Endothelial cell of umbilical vein (primary cell): ENCODE data around the gene TPH2. TPM values are rescaled to one million over a fixed set of nuclear protein-coding genes. Genes with fewer than 3 reads are reported as not detected.

ENCODE experiments used
- BruUV-seq: library from RNA; stranded (reverse); fragments of 400-500 nt; replicated peaks from 2 replicates; lab custom pipeline; 2021; lab: Mats Ljungman, UMichigan
- CTCF ChIA-PET: fragments of 300-600, 350-600 bp; sonication (Branson Sonifier 250); formaldehyde crosslinking; loops from one replicate; lab custom pipeline; 2021; ENCODE audit warnings: antibody characterized with exemption, inconsistent platforms; lab: Charles Lee
- POLR2A ChIA-PET: fragments of 300-600, 350-600 bp; sonication (Branson Sonifier 250); formaldehyde crosslinking; loops from one replicate; lab custom pipeline; 2021; ENCODE audit warnings: antibody characterized with exemption, inconsistent platforms; lab: Charles Lee
- DNase-seq: peaks from one replicate; pipeline ENCODE4 v3.0.0-alpha.2; 2011; ENCODE audit warnings: low read depth, low spot score
- FAIRE-seq: peaks from 2 replicates; lab custom pipeline; 2011; peaks lifted over from hg19 to GRCh38; lab: Jason Lieb, UNC
- H2AFZ ChIP-seq: 2 replicates; pipeline ENCODE4 v1.6.0; 2012; ENCODE audit warnings: low read depth, low read length, control low read depth, inconsistent platforms
- H3K27ac ChIP-seq: 2 replicates; pipeline ENCODE4 v1.5.1; 2011; ENCODE audit warnings: low read depth, mild to moderate bottlenecking, control low read depth, low read length, moderate library complexity; ENCODE audit not compliant: insufficient read depth
- H3K27me3 ChIP-seq, 2 experiments: 2 replicates each; pipeline versions ENCODE4 v1.6.0 to v1.6.1; 2011; ENCODE audit warnings: low read length in 2 of 2, mixed read lengths in 1 of 2; ENCODE audit not compliant: control insufficient read depth in 2 of 2, insufficient read depth in 2 of 2
- H3K36me3 ChIP-seq, 2 experiments: 2 replicates in 1 of 2; 3 replicates in 1 of 2; pipeline ENCODE4 v1.5.1; 2011; ENCODE audit warnings: low read length in 2 of 2, mild to moderate bottlenecking in 1 of 2, moderate library complexity in 1 of 2; ENCODE audit not compliant: control insufficient read depth in 2 of 2, insufficient read depth in 2 of 2; ENCODE audit errors: extremely low read depth in 1 of 2
- H3K4me1 ChIP-seq: 3 replicates; pipeline ENCODE4 v1.5.1; 2011; ENCODE audit warnings: mild to moderate bottlenecking, low read length; ENCODE audit not compliant: control insufficient read depth, insufficient read depth; ENCODE audit errors: extremely low read depth
- H3K4me2 ChIP-seq: 2 replicates; pipeline ENCODE4 v1.6.1; 2011; ENCODE audit warnings: low read length, control low read depth, mixed read lengths; ENCODE audit not compliant: insufficient read depth
- H3K4me3 ChIP-seq, 3 experiments: fragments of 200-600 bp in 1 of 3; sonication (generic), shearing (Covaris generic) in 1 of 3; replicated peaks in 1 of 3; 2 replicates each; pipeline ENCODE4 v1.5.1; 2011 to 2016; ENCODE audit warnings: control low read depth in 3 of 3, low read length in 3 of 3, mild to moderate bottlenecking in 2 of 3, inconsistent platforms in 1 of 3, low read depth in 1 of 3, moderate library complexity in 1 of 3; ENCODE audit not compliant: insufficient read depth in 1 of 3
- H3K79me2 ChIP-seq: 2 replicates; pipeline ENCODE4 v1.6.0; 2012; ENCODE audit warnings: low read length, inconsistent platforms; ENCODE audit not compliant: control insufficient read depth, insufficient read depth
- H3K9ac ChIP-seq: replicated peaks from 2 replicates; pipeline ENCODE3; 2011; ENCODE audit warnings: low read length, control low read depth; ENCODE audit not compliant: insufficient read depth; ENCODE audit errors: extremely low read depth
- H3K9me1 ChIP-seq: replicated peaks from 3 replicates; pipeline ENCODE4 v1.6.0; 2011; ENCODE audit warnings: mild to moderate bottlenecking, low read length; ENCODE audit not compliant: control insufficient read depth, insufficient read depth; ENCODE audit errors: extremely low read depth
- H3K9me3 ChIP-seq: replicated peaks from 2 replicates; pipeline ENCODE4 v1.5.1; 2012; ENCODE audit warnings: low read length, inconsistent platforms; ENCODE audit not compliant: control insufficient read depth, insufficient read depth
- H4K20me1 ChIP-seq: replicated peaks from 2 replicates; pipeline ENCODE3; 2011; ENCODE audit warnings: mild to moderate bottlenecking, low read length; ENCODE audit not compliant: control insufficient read depth, insufficient read depth; ENCODE audit errors: extremely low read depth
- EZH2 ChIP-seq: IDR thresholded peaks from 2 replicates; pipeline ENCODE4 v1.6.1; 2012; ENCODE audit warnings: borderline replicate concordance, low read depth, mild to moderate bottlenecking, moderate library complexity, low read length, inconsistent platforms; ENCODE audit not compliant: severe bottlenecking
- FOS ChIP-seq: IDR thresholded peaks from 2 replicates; pipeline ENCODE4 v1.6.1; 2011; ENCODE audit warnings: mild to moderate bottlenecking, low read length, moderate library complexity, borderline replicate concordance; ENCODE audit not compliant: insufficient read depth
- GATA2 ChIP-seq: IDR thresholded peaks from 2 replicates; pipeline ENCODE4 v1.7.0; 2011; ENCODE audit warnings: low read depth, mild to moderate bottlenecking, moderate library complexity, mixed read lengths, low read length; ENCODE audit not compliant: insufficient read length, insufficient read depth
- JUN ChIP-seq: IDR thresholded peaks from 2 replicates; pipeline ENCODE4 v1.6.1; 2011; ENCODE audit warnings: borderline replicate concordance, low read depth; ENCODE audit not compliant: insufficient read length, insufficient read depth
- MYC ChIP-seq: IDR thresholded peaks from one replicate; pipeline ENCODE4 v1.6.1; 2011; ENCODE audit warnings: mild to moderate bottlenecking, low read depth, low read length
- POLR2A ChIP-seq: IDR thresholded peaks from 2 replicates; pipeline ENCODE4 v1.6.1; 2012; ENCODE audit warnings: low read depth, mild to moderate bottlenecking, control low read depth, low read length
- POLR2AphosphoS5 ChIP-seq: IDR thresholded peaks from 2 replicates; pipeline ENCODE4 v1.6.1; 2012; ENCODE audit warnings: low read depth, mild to moderate bottlenecking, control low read depth, low read length, moderate library complexity; ENCODE audit not compliant: insufficient read depth
- dilution Hi-C: fragments of 300-500 bp; cut with MboI; formaldehyde crosslinking; loops from one replicate; pipeline ENCODE4 v1.15.0; 2019; ENCODE audit warnings: low sequenced_read_pairs; ENCODE audit not compliant: extremely low pct_ligation_motif_present
- intact Hi-C: fragments of 100-400 bp; cut with micrococcal nuclease; formaldehyde crosslinking; loops from one replicate; pipeline ENCODE4 v1.10.0; 2022
- polyA plus RNA-seq, 4 experiments: library from polyadenylated mRNA; depleted of rRNA in 3 of 4; stranded (reverse) in 3 of 4; unstranded in 1 of 4; fragments of >200 nt; gene quantifications; 2 replicates each; pipeline versions ENCODE4 v1.2.1 to v1.2.3, GENCODE V29; 2011 to 2012; ENCODE audit warnings: missing spikeins in 1 of 4
- total RNA-seq: library from RNA; stranded (reverse); gene quantifications from 2 replicates; pipeline ENCODE4 v1.2.3, GENCODE V29; 2021
- TF ChIP-seq, protein P1 (sequence below): IDR thresholded peaks from 2 replicates; pipeline ENCODE4 v1.6.1; 2011; ENCODE audit not compliant: insufficient read depth, insufficient read length
- TF ChIP-seq, protein P2 (sequence below), 2 donors: IDR thresholded peaks; 1 replicate in 1 of 2; 2 replicates in 1 of 2; pipeline ENCODE4 v1.5.1; 2011; ENCODE audit warnings: low read length in 2 of 2, mild to moderate bottlenecking in 2 of 2, moderate library complexity in 2 of 2, control low read depth in 1 of 2, inconsistent platforms in 1 of 2, low read depth in 1 of 2; ENCODE audit not compliant: insufficient read depth in 1 of 2; ENCODE audit errors: extremely low read depth in 1 of 2

Gene TPH2
- total and polyA plus RNA-seq, 2 donors (not counting 3 experiments of a cell fraction or from before 2014, with no cell fraction given): not detected

DNA sequence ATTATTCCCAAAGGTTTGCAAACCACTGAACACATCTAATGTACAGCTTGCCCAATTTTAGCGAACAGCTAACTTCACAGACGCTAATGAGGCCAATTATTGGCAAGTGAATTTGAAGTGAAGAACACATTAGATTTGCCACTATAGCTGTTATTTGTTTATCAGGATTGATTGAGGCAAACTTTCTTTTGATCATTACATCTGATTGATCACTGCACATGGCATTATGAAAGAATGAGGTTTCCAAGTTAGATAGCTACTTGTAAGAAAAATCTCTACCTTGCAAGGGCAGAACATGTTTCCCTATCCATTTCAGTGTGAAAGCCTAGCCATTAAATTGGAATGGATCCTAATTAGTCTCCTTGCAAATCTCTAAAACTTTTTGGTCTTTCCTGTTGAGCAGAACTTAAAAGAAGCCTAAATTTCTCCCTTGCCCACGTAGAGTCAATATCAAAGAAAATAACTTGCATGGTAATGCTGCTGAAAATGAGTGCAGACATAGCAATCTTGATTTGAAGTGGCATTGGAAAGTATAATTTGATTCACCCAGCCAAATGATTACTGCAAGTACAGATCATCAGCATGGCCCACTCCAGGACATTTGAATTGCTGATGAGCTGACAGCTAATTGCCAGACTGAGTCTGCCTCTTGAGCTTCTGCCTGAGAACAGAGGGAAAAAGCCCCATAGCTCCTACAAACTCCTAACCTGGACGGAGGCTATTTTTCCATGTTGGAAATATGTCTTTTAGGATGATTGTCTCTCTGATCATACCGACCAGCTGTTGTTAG lies 98.6 kb downstream of the TPH2 start:
- no peaks in the 10 kb centered on the region for H3K4me1 ChIP-seq
- FAIRE-seq: no peak
- BruUV-seq: no TSS peak

More for the DNA sequence above, 98.6 kb downstream of the TPH2 start:
- intact Hi-C loops (no loop called here), dilution Hi-C loops (no loop called here)
- ChIA-PET POLR2A (no interaction called here), CTCF (interaction anchor here (0.6 kb wide), 1 partner anchor 36 kb away, joined by 3 read pairs; no protein-coding TSS in a partner anchor)
- no peak overlapping the region for H3K27ac ChIP-seq
- H3K9me3 ChIP-seq: no peaks in the 10 kb centered on the region
- H3K4me2 ChIP-seq: no peak overlapping the region
- no peaks in the 10 kb centered on the region for H3K79me2 ChIP-seq
- H3K9me1 ChIP-seq: no peaks in the 10 kb centered on the region
- no peak overlapping the region for H2AFZ ChIP-seq
- no peak for DNase-seq
- H3K27me3 ChIP-seq: no peaks in the 10 kb centered on the region
- H3K4me3 ChIP-seq: no peak overlapping the region
- H3K9ac ChIP-seq: no peak overlapping the region
- H3K36me3 ChIP-seq: no peaks in the 10 kb centered on the region
- TF ChIP-seq GATA2: no peak
- no peak for TF ChIP-seq FOS
- TF ChIP-seq, protein P1, sequence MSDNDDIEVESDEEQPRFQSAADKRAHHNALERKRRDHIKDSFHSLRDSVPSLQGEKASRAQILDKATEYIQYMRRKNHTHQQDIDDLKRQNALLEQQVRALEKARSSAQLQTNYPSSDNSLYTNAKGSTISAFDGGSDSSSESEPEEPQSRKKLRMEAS: no peak
- no peak for TF ChIP-seq POLR2A
- TF ChIP-seq MYC: no peak
- no peak for TF ChIP-seq EZH2
- TF ChIP-seq JUN: no peak
- TF ChIP-seq POLR2AphosphoS5: no peak
- TF ChIP-seq, protein P2, sequence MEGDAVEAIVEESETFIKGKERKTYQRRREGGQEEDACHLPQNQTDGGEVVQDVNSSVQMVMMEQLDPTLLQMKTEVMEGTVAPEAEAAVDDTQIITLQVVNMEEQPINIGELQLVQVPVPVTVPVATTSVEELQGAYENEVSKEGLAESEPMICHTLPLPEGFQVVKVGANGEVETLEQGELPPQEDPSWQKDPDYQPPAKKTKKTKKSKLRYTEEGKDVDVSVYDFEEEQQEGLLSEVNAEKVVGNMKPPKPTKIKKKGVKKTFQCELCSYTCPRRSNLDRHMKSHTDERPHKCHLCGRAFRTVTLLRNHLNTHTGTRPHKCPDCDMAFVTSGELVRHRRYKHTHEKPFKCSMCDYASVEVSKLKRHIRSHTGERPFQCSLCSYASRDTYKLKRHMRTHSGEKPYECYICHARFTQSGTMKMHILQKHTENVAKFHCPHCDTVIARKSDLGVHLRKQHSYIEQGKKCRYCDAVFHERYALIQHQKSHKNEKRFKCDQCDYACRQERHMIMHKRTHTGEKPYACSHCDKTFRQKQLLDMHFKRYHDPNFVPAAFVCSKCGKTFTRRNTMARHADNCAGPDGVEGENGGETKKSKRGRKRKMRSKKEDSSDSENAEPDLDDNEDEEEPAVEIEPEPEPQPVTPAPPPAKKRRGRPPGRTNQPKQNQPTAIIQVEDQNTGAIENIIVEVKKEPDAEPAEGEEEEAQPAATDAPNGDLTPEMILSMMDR (IDR thresholded peaks at IDR 0.05; ENCODE audit: extremely low read depth in 1 of 2, insufficient read depth in 1 of 2, low read depth in 1 of 2, low read length in 2 of 2): no peak
- H4K20me1 ChIP-seq: no peaks in the 10 kb centered on the region
